NCI-H748 (cell line): ENCODE measurements around the gene PHF23.

Experiments used
- DNase-seq: peaks from one replicate; lab custom pipeline; 2025; ENCODE audit not compliant: unreplicated experiment; lab: John Stamatoyannopoulos, UW

The PHF23 gene

DNA sequence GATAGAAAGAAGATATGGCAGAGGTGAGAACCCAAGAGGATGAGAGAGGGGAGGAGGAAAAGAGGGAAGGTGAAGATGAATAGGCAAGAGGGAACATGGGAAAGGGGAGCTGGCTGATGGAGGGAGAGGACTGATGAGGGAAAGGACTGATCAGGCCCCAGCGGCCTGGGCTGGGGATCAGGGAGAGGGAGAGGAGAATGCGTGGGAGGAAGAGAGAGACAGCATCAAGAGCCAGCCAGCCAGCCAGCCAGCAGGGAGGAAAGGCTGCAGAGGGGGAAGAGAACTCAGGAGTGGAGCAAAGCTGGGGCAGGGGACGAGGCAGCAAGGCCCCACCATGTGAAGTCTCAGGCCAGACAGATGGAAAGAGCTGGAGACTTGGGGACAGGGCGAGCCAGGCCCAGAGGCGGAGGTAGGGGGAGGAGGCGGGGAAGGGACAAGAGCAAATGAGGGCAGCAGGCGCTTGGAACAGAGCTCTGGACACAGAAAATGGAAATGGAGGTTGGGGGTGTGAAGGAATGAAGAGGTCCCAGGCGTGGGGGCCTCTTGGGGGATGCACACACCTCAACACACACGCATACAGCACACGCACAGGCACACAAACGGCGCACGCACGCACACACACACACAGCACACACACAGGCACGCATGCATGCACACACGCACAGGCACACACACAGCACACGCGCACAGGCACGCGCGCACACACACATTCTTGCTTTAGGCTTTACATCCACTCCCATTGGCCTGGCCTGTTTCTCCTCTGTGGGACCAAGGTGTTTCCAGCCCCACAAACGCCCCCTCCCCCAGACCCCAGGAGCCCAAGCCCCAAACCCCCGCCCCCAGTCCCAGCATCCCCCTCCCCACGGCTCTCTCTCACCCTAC is 31.9 kb downstream of the PHF23 start:
- no peak for DNase-seq

DNA sequence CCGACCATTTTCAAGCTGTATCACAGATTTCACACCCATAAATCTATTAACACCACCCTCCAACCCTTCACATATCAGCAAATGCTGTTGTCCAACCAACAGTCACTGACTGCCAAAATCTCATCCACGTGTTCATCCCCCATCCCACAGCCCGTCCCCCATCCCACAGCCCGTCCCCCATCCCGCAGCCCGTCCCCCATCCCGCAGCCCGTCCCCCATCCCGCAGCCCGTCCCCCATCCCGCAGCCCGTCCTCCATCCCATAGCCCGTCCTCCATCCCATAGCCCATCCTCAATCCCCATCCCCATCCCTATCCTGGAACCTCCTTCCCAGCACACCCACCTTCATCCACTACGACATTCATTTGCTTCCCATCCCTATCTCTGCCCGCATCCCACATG is 33.7 kb downstream of the PHF23 start:
- DNase-seq, result no peak

DNA sequence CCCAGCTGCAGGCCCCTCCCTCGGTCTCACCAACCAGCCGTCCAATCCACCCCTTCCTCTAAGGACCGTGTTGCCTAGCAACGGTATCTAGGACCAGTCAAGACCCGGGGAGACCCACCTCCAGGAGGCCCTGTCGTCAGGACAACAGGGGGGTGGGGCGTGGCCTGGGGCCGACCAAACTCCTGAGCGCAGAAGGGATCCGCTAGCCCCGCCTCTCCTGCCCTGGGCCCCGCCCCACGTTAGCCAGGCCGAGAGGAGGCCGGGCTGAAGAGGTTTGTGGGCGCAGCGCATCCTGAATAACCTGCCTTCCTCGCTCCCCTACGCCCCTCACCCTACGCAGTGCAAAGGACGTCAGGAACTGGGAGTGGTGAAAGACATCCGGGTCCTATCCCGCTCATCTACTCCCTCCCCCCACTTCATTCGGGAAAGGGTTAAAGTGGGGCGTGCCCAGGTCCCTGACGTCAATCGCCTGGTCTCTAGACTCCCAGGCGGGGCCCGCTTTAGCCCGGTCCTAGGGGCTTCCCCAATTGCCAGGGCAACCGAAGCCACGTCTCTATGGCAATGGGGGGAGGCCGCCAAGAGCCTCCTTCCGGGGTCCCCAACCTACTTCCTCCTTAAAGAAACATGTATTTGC is 34.3 kb downstream of the PHF23 start:
- DNase-seq, result peak; percentile 100

DNA sequence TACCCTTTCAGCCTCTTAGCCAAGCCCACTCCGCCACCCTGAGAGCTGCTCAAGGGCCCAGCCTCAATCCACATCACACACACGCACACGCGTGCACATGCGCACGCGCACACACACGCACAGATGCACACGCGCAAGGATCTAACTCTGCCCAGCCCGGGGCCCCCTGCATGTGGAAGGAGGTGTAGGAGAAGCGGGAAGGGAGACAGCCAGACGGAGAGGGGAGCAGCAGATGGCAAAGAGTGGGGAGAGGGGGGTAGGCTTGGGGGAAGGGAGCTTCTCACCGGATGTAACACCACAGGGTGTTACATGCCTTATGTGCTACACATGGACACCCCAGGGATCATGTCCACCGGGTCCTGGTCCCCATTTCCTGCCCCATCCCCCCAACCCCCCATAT is 34.9 kb downstream of the PHF23 start:
- peak; percentile 82 for DNase-seq

DNA sequence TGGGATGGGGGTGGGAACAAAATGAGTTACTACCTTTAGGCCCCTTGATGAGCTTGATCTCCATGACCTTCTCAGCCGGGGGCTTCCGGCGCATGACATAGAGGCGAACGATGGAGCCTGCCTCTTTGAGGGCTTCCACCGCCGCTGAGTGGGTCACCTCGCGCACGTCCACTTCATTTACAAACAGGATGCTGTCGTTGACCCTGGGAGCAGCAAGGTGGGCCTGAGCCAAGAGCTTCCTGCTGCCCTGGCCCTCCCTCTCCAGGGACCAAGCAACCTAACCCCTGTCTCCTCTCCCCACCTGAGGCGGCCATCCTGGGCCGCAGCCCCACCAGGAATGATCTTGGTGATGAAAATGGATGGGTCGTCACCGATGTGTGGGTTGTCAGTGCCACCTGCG is 35.9 kb downstream of the PHF23 start:
- no peak for DNase-seq

DNA sequence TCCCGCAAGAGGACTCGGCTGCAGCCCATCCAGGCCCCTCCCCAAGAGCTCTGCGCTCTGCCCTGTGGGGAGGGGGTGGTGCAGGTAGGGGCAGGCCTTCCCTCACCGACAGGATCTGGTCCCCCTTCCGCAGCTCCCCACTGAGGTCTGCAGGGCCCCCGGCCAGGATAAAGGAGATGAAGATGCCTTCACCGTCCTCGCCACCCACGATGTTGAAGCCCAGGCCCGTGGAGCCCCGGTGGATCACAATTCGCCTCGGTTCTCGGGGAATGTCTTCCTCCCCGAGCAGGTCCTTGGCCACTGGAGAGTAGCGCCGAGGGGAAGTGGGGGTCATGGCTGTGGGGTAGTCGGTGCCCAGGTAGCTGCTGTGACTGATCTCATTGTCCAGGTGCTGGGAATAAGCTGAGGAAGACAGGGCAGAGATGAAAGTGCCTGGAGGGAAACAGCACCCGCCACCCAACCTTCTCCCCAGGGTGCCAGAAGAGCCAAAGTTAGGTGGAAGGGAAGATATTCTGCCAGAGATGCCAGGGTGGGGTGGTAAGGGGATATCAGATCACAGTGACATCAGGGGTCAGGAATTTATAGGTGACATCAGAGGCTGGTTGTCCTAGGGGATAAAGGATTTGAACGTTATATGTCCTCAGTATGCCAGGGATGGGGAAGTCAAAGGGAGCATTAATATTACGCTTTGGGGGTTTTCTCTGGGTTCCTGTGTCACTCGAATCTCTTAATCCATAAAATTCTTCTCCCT is 42.4 kb downstream of the PHF23 start:
- no peak for DNase-seq

DNA sequence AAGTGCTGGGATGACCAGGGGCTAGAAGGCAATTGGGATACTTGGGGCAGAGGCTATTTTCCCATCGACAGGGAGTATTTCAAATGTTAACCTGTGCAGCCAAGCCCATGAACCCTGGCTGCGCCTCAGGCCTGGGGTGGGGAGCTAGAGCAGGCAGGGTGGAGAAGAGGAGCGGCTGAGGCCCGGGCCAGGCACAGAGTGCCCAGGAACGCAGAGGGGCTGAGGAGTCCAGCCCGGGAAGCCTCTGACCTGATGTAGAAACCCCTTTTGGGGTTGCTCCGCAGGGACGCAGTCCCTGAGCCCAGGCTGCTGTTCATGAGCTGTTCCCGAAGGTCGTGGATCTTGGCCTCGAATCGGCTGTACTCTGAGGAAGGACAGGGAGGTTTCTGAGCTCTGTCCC is 43.3 kb downstream of the PHF23 start:
- no peak for DNase-seq

DNA sequence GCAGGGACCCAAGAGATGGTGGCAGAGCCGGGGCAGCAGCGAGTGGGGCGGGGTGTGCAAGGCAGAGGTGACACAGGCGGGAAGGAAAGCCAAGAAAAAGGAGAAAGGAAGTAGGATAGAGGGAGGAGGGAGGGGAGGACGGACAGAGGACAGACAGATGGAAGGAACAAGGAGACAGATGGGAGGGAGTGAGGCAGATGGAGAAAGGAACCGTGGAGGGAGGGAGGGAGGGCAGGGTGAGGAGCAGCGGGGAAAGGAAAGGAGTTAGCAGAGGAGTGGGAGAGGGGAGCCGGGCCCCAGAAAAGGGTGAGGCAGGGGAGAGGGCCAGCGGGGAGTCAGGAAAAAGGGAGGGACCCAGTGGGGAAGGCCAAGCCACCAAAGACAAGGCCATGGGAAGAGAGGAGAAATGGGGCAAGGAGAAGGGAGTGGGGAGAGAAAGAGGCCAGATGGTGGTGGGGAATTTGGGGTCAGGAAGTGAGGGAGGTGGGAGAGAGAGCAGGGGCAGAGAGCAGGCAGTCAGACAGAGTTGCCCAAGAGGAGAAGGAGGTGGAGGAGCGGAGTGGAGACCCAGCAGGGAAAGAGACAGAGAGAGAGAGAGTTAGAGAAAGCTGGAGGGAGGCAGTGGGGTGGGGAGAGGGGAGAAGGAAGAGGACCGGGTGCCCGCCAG is 46.9 kb downstream of the PHF23 start:
- DNase-seq, result no peak

DNA sequence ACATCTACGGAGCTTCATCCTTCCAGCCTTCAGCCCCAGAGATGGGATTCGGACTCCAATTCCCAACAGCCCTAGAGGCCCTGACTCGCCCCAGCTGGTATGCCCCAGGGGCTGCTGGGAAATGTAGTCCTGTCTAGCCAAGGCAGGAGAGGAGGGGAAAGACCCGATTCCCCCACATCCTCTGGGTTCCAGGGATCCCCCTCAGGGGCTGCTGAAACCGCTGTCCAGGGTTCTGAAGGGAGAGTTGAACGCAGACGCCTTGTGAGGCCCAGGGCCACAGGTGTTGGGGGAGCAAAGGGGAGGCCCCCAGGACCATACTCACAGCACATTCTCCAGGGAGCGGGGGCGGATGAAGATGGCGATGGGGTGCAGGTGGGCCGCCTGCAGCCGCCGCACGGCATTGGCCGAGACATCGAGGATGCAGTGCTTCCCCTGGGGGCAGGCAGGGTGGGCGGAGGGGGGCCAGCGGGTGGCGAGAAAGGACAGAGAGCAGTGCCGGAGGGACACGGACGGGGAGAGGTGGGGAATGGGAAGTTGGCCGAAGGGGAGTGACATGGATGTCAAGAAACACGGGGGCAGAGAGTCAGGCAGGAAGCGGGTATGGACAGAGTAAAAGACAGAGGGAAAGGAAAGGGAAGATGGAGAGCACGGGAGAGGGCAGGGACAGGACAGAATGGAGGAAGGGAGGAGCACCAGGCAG is 47.5 kb downstream of the PHF23 start:
- DNase-seq, result peak; percentile 38

DNA sequence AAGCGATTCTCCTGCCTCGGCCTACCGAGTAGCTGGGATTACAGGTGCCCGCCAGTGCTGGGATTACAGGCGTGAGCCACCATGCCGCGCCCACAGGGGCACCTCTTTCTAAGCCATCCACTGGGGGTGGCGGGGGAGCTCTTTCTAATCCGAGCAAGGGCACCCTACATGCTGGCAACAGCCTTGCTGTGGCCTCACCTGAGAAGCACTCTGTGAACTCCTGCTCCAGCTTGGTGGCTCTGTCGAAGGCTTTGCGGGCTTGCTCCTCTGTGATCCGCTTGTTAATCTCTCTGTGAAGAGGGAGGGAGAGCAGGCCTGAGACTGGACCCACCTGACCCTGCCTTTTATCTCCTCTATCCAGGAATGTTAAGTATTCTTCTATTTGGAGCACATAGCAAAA is 48.2 kb downstream of the PHF23 start:
- DNase-seq, result no peak

DNA sequence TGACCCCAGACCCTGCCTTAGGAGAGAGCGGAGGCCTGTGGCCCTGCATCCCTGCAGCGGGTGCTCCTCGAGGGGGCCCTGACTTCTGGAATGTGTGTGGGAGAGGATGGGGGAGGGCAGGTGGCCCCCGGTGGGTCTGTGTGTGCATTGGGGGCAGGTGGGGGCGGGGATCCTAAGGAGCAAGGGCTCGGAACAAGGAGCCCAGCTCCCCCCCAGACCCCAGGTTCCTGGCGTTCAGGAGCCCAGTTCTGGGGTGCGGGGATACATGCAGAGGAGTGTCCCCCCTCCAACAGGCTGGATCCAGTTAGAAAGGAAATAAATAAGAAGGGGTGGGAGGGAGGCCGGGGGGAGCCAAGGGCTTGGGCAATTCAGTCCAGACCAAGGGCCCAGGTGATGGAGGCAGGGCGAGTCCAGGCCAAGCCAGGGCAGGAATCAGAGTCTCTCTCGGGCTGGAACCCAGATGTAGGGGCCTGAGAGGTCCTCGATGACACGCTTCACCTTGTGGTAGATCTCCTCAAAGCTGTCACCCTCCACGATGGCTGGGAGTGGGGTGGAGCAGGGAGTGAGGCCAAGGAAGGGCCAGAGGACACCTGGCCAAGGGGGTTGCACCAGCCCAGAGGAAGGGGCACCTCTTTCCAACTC is 48.9 kb downstream of the PHF23 start:
- no peak for DNase-seq

DNA sequence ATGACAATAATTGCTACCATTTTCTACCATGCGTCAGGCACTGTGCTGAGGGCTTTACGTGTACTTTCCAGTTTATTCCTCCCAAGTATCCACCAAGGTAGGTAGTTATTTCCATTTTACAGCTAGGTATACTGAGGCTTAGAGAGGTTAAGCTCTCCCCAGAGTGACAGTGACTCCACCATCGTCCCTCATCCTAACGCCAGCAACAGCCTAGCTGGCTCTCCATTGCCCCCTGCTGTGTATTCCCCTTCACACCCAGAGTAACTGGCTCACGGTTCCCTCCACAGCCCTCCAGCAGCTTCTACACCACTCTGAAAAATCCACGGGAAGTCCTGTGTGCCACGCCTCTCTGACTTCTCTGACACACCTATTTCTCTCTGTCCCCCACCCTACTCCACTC is 53.0 kb downstream of the PHF23 start:
- DNase-seq, result peak; percentile 37
